K562 (cell line): ENCODE data around the gene SLC49A4.

Source experiments
- ATF7 ChIP-seq: fragments of 450-650 bp; IDR thresholded peaks from 2 replicates; pipeline ENCODE4 v1.7.1; 2014; ENCODE audit warnings: mild to moderate bottlenecking, moderate library complexity
- BACH1 ChIP-seq: fragments of 200-800 bp; sonication (Bioruptor generic); IDR thresholded peaks from 2 replicates; pipeline ENCODE4 v1.6.1; 2016; ENCODE audit warnings: missing genetic modification characterization, missing compliant biosample characterization
- EP300 ChIP-seq: IDR thresholded peaks from 2 replicates; pipeline ENCODE4 v1.6.1; 2012; ENCODE audit warnings: low read length, improper control_type of control experiment
- FOSL1 ChIP-seq: fragments of 200-800 bp; sonication (Bioruptor generic); conservative IDR thresholded peaks from 2 replicates; pipeline ENCODE4 v1.6.1; 2016; ENCODE audit warnings: missing genetic modification characterization, missing compliant biosample characterization
- NCOR1 ChIP-seq: fragments of 450-650 bp; IDR thresholded peaks from 2 replicates; pipeline ENCODE4 v1.6.1; 2016; ENCODE audit warnings: mild to moderate bottlenecking, moderate library complexity
- PCBP1 ChIP-seq: fragments of 200-400 bp; formaldehyde crosslinking; IDR thresholded peaks from 2 replicates; pipeline ENCODE4 v1.6.1; 2018; ENCODE audit warnings: mild to moderate bottlenecking, low read depth, low read length; ENCODE audit not compliant: poor library complexity, severe bottlenecking
- POLR2AphosphoS5 ChIP-seq: IDR thresholded peaks from 2 replicates; pipeline ENCODE4 v1.6.1; 2011; ENCODE audit warnings: mild to moderate bottlenecking, low read depth, low read length, moderate library complexity; ENCODE audit not compliant: control insufficient read depth, insufficient read depth
- RBM22 ChIP-seq: fragments of 200-400 bp; formaldehyde crosslinking; IDR thresholded peaks from 2 replicates; pipeline ENCODE4 v1.6.1; 2018; ENCODE audit warnings: low read length, low read depth; ENCODE audit not compliant: poor library complexity, severe bottlenecking
- SIN3A ChIP-seq, 2 experiments: fragments of 150-350 bp in 1 of 2; IDR thresholded peaks; 2 replicates each; pipeline ENCODE4 v1.6.1; 2011 to 2016; ENCODE audit warnings: borderline replicate concordance in 2 of 2, low read depth in 2 of 2, low read length in 2 of 2, mild to moderate bottlenecking in 2 of 2, moderate library complexity in 2 of 2; ENCODE audit not compliant: control insufficient read depth in 1 of 2
- SMAD1 ChIP-seq: fragments of 150-350 bp; IDR thresholded peaks from 2 replicates; pipeline ENCODE4 v1.6.1; 2014; ENCODE audit warnings: low read length, low read depth; ENCODE audit not compliant: partially characterized antibody
- SOX6 ChIP-seq: fragments of 450-650 bp; IDR thresholded peaks from 2 replicates; pipeline ENCODE4 v1.6.1; 2014; ENCODE audit warnings: mild to moderate bottlenecking
- TFAM ChIP-seq: fragments of 250-450 bp; sonication (Bioruptor Pico); conservative IDR thresholded peaks from 2 replicates; pipeline ENCODE4 v1.5.0; 2021; ENCODE audit warnings: mild to moderate bottlenecking, moderate library complexity
- ZBTB33 ChIP-seq: sonication (generic); formaldehyde crosslinking; IDR thresholded peaks from 2 replicates; pipeline ENCODE4 v1.8.1; 2023; ENCODE audit warnings: mild to moderate bottlenecking, missing genetic modification reagents

- TF ChIP-seq FOSL1 (tag) = no peak
- no peak for TF ChIP-seq TFAM (CRISPR knock-in tag)
- no peak for TF ChIP-seq ATF7
- no peak for TF ChIP-seq RBM22
- no peak for TF ChIP-seq NCOR1
- TF ChIP-seq POLR2AphosphoS5 = no peak
- no peak for TF ChIP-seq SIN3A (IDR thresholded peaks at IDR 0.05; ENCODE audit: borderline replicate concordance in 2 of 2, control insufficient read depth in 1 of 2, low read depth in 2 of 2, low read length in 2 of 2)
- no peak for TF ChIP-seq ZBTB33 (CRISPR knock-in tag)
- no peak for TF ChIP-seq SOX6
- TF ChIP-seq SMAD1 = no peak
- TF ChIP-seq EP300 = no peak
- no peak for TF ChIP-seq BACH1 (tag)
- TF ChIP-seq PCBP1 = no peak
These were observed 29.9 kb downstream of the SLC49A4 start for GRCh38 chr3:122824465-122825381.
